IMR-90 (cell line): ENCODE results near the gene MPI. TPM values are rescaled to one million over a fixed set of nuclear protein-coding genes. Genes with fewer than 3 reads are reported as not detected.

ENCODE experiments used
- ATAC-seq: fragments of 200-7000 bp; cut with Tn5 transposase; 2 replicates; pipeline ENCODE4 v1.9.1; 2020; ENCODE audit warnings: low read depth, mild to moderate bottlenecking, moderate library complexity
- BruUV-seq: library from RNA; stranded (reverse); fragments of 400-500 nt; replicated peaks from 2 replicates; lab custom pipeline; 2021; lab: Mats Ljungman, UMichigan
- CTCF ChIA-PET: fragments of 300-600 bp; formaldehyde crosslinking; extraction: SDS; loops from one replicate; lab custom pipeline; 2021; ENCODE audit warnings: antibody characterized with exemption; lab: Yijun Ruan, JAX
- POLR2A ChIA-PET: fragments of 300-600 bp; sonication (Branson Sonifier 250); formaldehyde crosslinking; loops from one replicate; lab custom pipeline; 2022; ENCODE audit warnings: antibody characterized with exemption; ENCODE audit not compliant: unreplicated experiment; lab: Charles Lee
- DNase-seq: peaks from one replicate; pipeline ENCODE4 v3.0.0; 2013
- H2AFZ ChIP-seq: replicated peaks from 2 replicates; pipeline ENCODE3; 2013; ENCODE audit warnings: low read length, mild to moderate bottlenecking; ENCODE audit not compliant: poor library complexity
- H2AK5ac ChIP-seq: 2 replicates; pipeline ENCODE4 v1.6.1; 2013; ENCODE audit warnings: low read depth, low read length, inconsistent platforms
- H2AK9ac ChIP-seq: replicated peaks from 2 replicates; pipeline ENCODE3; 2013; ENCODE audit warnings: mild to moderate bottlenecking, low read depth, low read length, moderate library complexity; ENCODE audit not compliant: poor library complexity
- H2BK120ac ChIP-seq: 2 replicates; pipeline ENCODE4 v1.6.1; 2013; ENCODE audit warnings: low read depth, low read length, inconsistent platforms
- H2BK15ac ChIP-seq: 3 replicates; pipeline ENCODE4 v1.6.1; 2013; ENCODE audit warnings: low read depth, low read length, inconsistent platforms
- H2BK20ac ChIP-seq: 2 replicates; pipeline ENCODE4 v1.6.1; 2013; ENCODE audit warnings: low read depth, mild to moderate bottlenecking, inconsistent platforms, low read length, moderate library complexity
- H2BK5ac ChIP-seq: 2 replicates; pipeline ENCODE4 v1.6.1; 2013; ENCODE audit warnings: mild to moderate bottlenecking, low read depth, low read length, inconsistent platforms; ENCODE audit not compliant: poor library complexity, severe bottlenecking
- H3K14ac ChIP-seq: replicated peaks from 2 replicates; pipeline ENCODE4 v1.6.1; 2013; ENCODE audit warnings: low read depth, low read length, inconsistent platforms
- H3K18ac ChIP-seq: 2 replicates; pipeline ENCODE4 v1.6.1; 2013; ENCODE audit warnings: low read depth, low read length, control low read depth
- H3K23ac ChIP-seq: 2 replicates; pipeline ENCODE4 v1.6.1; 2013; ENCODE audit warnings: low read depth, low read length, inconsistent platforms
- H3K27ac ChIP-seq: 2 replicates; pipeline ENCODE4 v1.5.1; 2013; ENCODE audit warnings: mild to moderate bottlenecking, control low read depth, low read length; ENCODE audit not compliant: insufficient read depth
- H3K27me3 ChIP-seq: 2 replicates; pipeline ENCODE4 v1.6.1; 2013; ENCODE audit warnings: low read length; ENCODE audit not compliant: control insufficient read depth, insufficient read depth
- H3K36me3 ChIP-seq: 2 replicates; pipeline ENCODE4 v1.6.1; 2013; ENCODE audit warnings: low read length, mixed read lengths; ENCODE audit not compliant: control insufficient read depth, insufficient read depth
- H3K4ac ChIP-seq: 2 replicates; pipeline ENCODE4 v1.6.1; 2013; ENCODE audit warnings: low read depth, low read length, inconsistent platforms
- H3K4me1 ChIP-seq: 2 replicates; pipeline ENCODE4 v1.6.1; 2013; ENCODE audit warnings: low read length, mixed read lengths; ENCODE audit not compliant: control insufficient read depth, insufficient read depth
- H3K4me2 ChIP-seq: 2 replicates; pipeline ENCODE4 v1.6.1; 2013; ENCODE audit warnings: low read depth, mild to moderate bottlenecking, control low read depth, low read length, moderate library complexity
- H3K4me3 ChIP-seq: 2 replicates; pipeline ENCODE4 v1.5.1; 2013; ENCODE audit warnings: low read depth, mild to moderate bottlenecking, control low read depth, low read length, moderate library complexity; ENCODE audit not compliant: insufficient read depth
- H3K56ac ChIP-seq: 2 replicates; pipeline ENCODE4 v1.6.1; 2013; ENCODE audit warnings: low read length, inconsistent platforms; ENCODE audit not compliant: insufficient read depth; ENCODE audit errors: extremely low read depth
- H3K79me1 ChIP-seq, 2 experiments: 2 replicates each; pipeline ENCODE4 v1.6.1; 2013; ENCODE audit warnings: low read length in 2 of 2, inconsistent platforms in 1 of 2, low read depth in 1 of 2
- H3K9ac ChIP-seq: 2 replicates; pipeline ENCODE4 v1.6.1; 2013; ENCODE audit warnings: low read depth, low read length, control low read depth
- H3K9me1 ChIP-seq: 2 replicates; pipeline ENCODE4 v1.6.1; 2013; ENCODE audit warnings: low read length, inconsistent platforms; ENCODE audit not compliant: insufficient read depth
- H3K9me3 ChIP-seq: 2 replicates; pipeline ENCODE4 v1.6.1; 2013; ENCODE audit warnings: low read length; ENCODE audit not compliant: control insufficient read depth, insufficient read depth
- H4K20me1 ChIP-seq: 2 replicates; pipeline ENCODE4 v1.6.1; 2013; ENCODE audit warnings: low read length, inconsistent platforms; ENCODE audit not compliant: insufficient read depth
- H4K5ac ChIP-seq: 2 replicates; pipeline ENCODE4 v1.6.1; 2013; ENCODE audit warnings: mild to moderate bottlenecking, low read depth, low read length, control low read depth
- H4K8ac ChIP-seq, 2 experiments: 2 replicates each; pipeline ENCODE4 v1.6.1; 2013; ENCODE audit warnings: low read depth in 2 of 2, low read length in 2 of 2, control low read depth in 1 of 2, inconsistent platforms in 1 of 2
- H4K91ac ChIP-seq: 2 replicates; pipeline ENCODE4 v1.6.1; 2013; ENCODE audit warnings: low read depth, low read length, inconsistent platforms; ENCODE audit not compliant: insufficient read depth
- BHLHE40 ChIP-seq: fragments of 150-350 bp; IDR thresholded peaks from 2 replicates; pipeline ENCODE4 v1.6.1; 2016; ENCODE audit warnings: mild to moderate bottlenecking, low read depth, low read length
- CEBPB ChIP-seq: IDR thresholded peaks from 2 replicates; pipeline ENCODE4 v1.6.1; 2012; ENCODE audit warnings: low read depth, low read length, improper control_type of control experiment
- CTCF ChIP-seq: conservative IDR thresholded peaks from 2 replicates; pipeline ENCODE4 v1.5.1; 2012; ENCODE audit warnings: mild to moderate bottlenecking, low read depth, low read length, improper control_type of control experiment
- FOS ChIP-seq: fragments of 150-350 bp; IDR thresholded peaks from 2 replicates; pipeline ENCODE4 v1.6.1; 2016; ENCODE audit warnings: low read depth, low read length
- MAFK ChIP-seq: IDR thresholded peaks from 2 replicates; pipeline ENCODE4 v1.6.1; 2012; ENCODE audit warnings: low read depth, low read length, improper control_type of control experiment
- MAZ ChIP-seq: IDR thresholded peaks from 2 replicates; pipeline ENCODE4 v1.6.1; 2012; ENCODE audit warnings: low read depth, mild to moderate bottlenecking, low read length, improper control_type of control experiment, moderate library complexity, borderline replicate concordance
- MXI1 ChIP-seq: IDR thresholded peaks from 2 replicates; pipeline ENCODE4 v1.6.1; 2012; ENCODE audit warnings: low read depth, mild to moderate bottlenecking, low read length, moderate library complexity, borderline replicate concordance
- NFE2L2 ChIP-seq: fragments of 150-350 bp; IDR thresholded peaks from 2 replicates; pipeline ENCODE4 v1.6.1; 2016; ENCODE audit warnings: low read depth, mild to moderate bottlenecking, low read length
- POLR2A ChIP-seq: IDR thresholded peaks from 2 replicates; pipeline ENCODE4 v1.6.1; 2012; ENCODE audit warnings: mild to moderate bottlenecking, low read depth, low read length
- RAD21 ChIP-seq: IDR thresholded peaks from 2 replicates; pipeline ENCODE4 v1.6.1; 2012; ENCODE audit warnings: low read length, improper control_type of control experiment
- RCOR1 ChIP-seq: IDR thresholded peaks from 2 replicates; pipeline ENCODE4 v1.6.1; 2012; ENCODE audit warnings: mild to moderate bottlenecking, low read length, improper control_type of control experiment; ENCODE audit not compliant: insufficient replicate concordance
- RFX5 ChIP-seq: IDR thresholded peaks from 2 replicates; pipeline ENCODE4 v1.8.0; 2012; ENCODE audit warnings: low read depth, mild to moderate bottlenecking, low read length, moderate library complexity
- WGBS, 2 experiments: methylation state at CpG; one replicate each; pipeline versions ENCODE4 v1.1.5 to v1.1.7; 2013; ENCODE audit warnings: missing lambda C conversion rate in 2 of 2; ENCODE audit not compliant: insufficient read length in 1 of 2; ENCODE audit errors: extremely low coverage in 2 of 2; 5-methylcytosine and 5-hydroxymethylcytosine counted together
- dilution Hi-C: fragments of 300-500 bp; cut with HindIII; formaldehyde crosslinking; loops from one replicate; pipeline ENCODE4 v1.14.3; 2018; ENCODE audit warnings: low sequenced_read_pairs; ENCODE audit not compliant: unreplicated experiment
- in situ Hi-C: fragments of 300-500 bp; cut with MboI; formaldehyde crosslinking; loops from 3 replicates; pipeline ENCODE4 v1.14.3; 2019; ENCODE audit warnings: low sequenced_read_pairs, inconsistent platforms, mixed read lengths
- intact Hi-C: fragments of 100-400 bp; cut with micrococcal nuclease; formaldehyde crosslinking; loops from 2 replicates; pipeline ENCODE4 v1.10.0; 2022
- polyA plus RNA-seq, 3 experiments: library from polyadenylated mRNA; depleted of rRNA; stranded (reverse); fragments of >200 nt; gene quantifications; 2 replicates each; pipeline ENCODE4 v1.2.3, GENCODE V29; 2012; ENCODE audit warnings: low replicate concordance in 1 of 3
- total RNA-seq: library from RNA; depleted of rRNA; stranded (reverse); fragments of >200 nt; gene quantifications from 2 replicates; pipeline ENCODE4 v1.2.3, GENCODE V29; 2012
- TF ChIP-seq, protein P1 (sequence below): fragments of 150-350 bp; IDR thresholded peaks from 2 replicates; pipeline ENCODE4 v1.6.1; 2017; ENCODE audit warnings: mild to moderate bottlenecking, antibody characterized with exemption, low read length, low read depth
- TF ChIP-seq, protein P2 (sequence below): fragments of 150-350 bp; IDR thresholded peaks from 2 replicates; pipeline ENCODE4 v1.6.1; 2016; ENCODE audit warnings: low read depth, mild to moderate bottlenecking, low read length, moderate library complexity, borderline replicate concordance

Gene MPI
- total and polyA plus RNA-seq, 2 of the 4 experiments (the other 2 are of a cell fraction) = 80.1 to 91.8 TPM

DNA sequence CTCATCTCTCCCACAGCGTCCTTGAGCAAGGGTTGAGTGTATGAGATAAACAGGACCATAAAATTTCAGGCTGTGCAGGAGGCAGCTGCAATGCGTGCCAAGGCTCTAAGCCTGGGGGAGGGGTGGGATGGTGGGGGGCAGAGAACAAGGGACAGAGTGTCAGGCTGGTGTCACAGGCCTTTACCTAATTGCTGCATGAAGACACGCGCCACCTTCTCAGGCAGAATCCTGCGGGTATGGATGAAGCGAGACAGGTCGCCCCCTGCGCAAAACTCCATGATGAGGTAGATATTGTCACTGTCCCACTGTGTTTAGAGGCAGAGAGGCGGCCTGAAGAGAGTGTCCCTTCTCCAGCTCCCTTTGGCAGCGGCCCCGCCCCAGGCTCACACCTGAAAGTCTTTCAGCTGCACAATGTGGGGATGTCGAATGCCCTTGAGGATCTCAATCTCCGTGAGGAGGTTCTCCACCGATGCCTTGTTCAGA, 47.9 kb upstream of the MPI start:
- peak overlapping the region; percentile 83 for H3K4me2 ChIP-seq
- peak overlapping the region; percentile 78 for H2AK9ac ChIP-seq
- peak overlapping the region; percentile 91 for H3K4me3 ChIP-seq
- ChIA-PET CTCF (no interaction called here), POLR2A (no interaction called here)
- H2BK5ac ChIP-seq = no peak overlapping the region
- H3K9ac ChIP-seq = peak overlapping the region; percentile 79; the same call in 1 of the 2 replicates
- H4K20me1 ChIP-seq = no peaks in the 10 kb centered on the region
- no peak overlapping the region for H4K5ac ChIP-seq
- intact Hi-C loops (loop anchor here (5.0 kb wide), 2 partner anchors 50 to 65 kb away; partner anchors contain the start of genes FAM219B and MPI), in situ Hi-C loops (no loop called here), dilution Hi-C loops (no loop called here)
- no peaks in the 10 kb centered on the region for H3K27me3 ChIP-seq
- peaks cover 4% of the 10 kb centered on the region; the same call in 1 of the 2 replicates for H3K4me1 ChIP-seq
- H3K4ac ChIP-seq = peak overlapping the region; percentile 19; the same call in 1 of the 2 replicates
- peaks cover 0 to 17% of the 10 kb centered on the region in 2 experiments; a peak in 1 of 4 replicates for H3K79me1 ChIP-seq
- H3K27ac ChIP-seq = no peak overlapping the region
- H4K8ac ChIP-seq = no peak overlapping the region
- no peak for TF ChIP-seq MAZ
- no peak for TF ChIP-seq RAD21
- TF ChIP-seq, protein P1, sequence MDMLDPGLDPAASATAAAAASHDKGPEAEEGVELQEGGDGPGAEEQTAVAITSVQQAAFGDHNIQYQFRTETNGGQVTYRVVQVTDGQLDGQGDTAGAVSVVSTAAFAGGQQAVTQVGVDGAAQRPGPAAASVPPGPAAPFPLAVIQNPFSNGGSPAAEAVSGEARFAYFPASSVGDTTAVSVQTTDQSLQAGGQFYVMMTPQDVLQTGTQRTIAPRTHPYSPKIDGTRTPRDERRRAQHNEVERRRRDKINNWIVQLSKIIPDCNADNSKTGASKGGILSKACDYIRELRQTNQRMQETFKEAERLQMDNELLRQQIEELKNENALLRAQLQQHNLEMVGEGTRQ = no peak
- TF ChIP-seq BHLHE40 = no peak
- TF ChIP-seq FOS = no peak
- no peak for TF ChIP-seq CTCF
- no peak for TF ChIP-seq CEBPB
- TF ChIP-seq RFX5 = no peak
- TF ChIP-seq, protein P2, sequence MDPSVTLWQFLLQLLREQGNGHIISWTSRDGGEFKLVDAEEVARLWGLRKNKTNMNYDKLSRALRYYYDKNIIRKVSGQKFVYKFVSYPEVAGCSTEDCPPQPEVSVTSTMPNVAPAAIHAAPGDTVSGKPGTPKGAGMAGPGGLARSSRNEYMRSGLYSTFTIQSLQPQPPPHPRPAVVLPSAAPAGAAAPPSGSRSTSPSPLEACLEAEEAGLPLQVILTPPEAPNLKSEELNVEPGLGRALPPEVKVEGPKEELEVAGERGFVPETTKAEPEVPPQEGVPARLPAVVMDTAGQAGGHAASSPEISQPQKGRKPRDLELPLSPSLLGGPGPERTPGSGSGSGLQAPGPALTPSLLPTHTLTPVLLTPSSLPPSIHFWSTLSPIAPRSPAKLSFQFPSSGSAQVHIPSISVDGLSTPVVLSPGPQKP = no peak
- no peak for TF ChIP-seq POLR2A
- TF ChIP-seq NFE2L2 = no peak
- no peak for TF ChIP-seq RCOR1
- no peak for TF ChIP-seq MXI1
- no peak for TF ChIP-seq MAFK
- no TSS peak for BruUV-seq
- peak overlapping the region; percentile 35; the same call in 1 of the 2 replicates for H3K23ac ChIP-seq
- no peak overlapping the region for H4K91ac ChIP-seq
- no peaks in the 10 kb centered on the region for H3K9me3 ChIP-seq
- no peak overlapping the region; the same call in 1 of the 2 replicates for H2AK5ac ChIP-seq
- H2BK20ac ChIP-seq = no peak overlapping the region
- peaks cover 10% of the 10 kb centered on the region for H3K36me3 ChIP-seq
- H3K56ac ChIP-seq = no peak overlapping the region
- H2BK15ac ChIP-seq = no peak overlapping the region
- no peak overlapping the region for H2BK120ac ChIP-seq
- DNase-seq = no peak
- ATAC-seq = no peak
- H2AFZ ChIP-seq = no peak overlapping the region
- 67% methylated on average over 1 of the region's 14 CpGs; no CpG with 5 or more reads in 1 of the 2 experiments for WGBS, 2 experiments
- 0 out of 2 replicates have a peak overlapping the region, but pooled peaks have one; percentile 78 for H3K14ac ChIP-seq
- 0 out of 2 replicates have a peak, but pooled peaks cover 3% of the 10 kb centered on the region for H3K9me1 ChIP-seq
- H3K18ac ChIP-seq = no peak overlapping the region
